CD14-positive monocyte (primary cell): Measurements from ENCODE around the gene SLC12A7. TPM values are rescaled to one million over a fixed set of nuclear protein-coding genes. Genes with fewer than 3 reads are reported as not detected.

Source experiments
- DNase-seq, 3 donors: peaks; one replicate each; pipeline ENCODE4 v3.0.0-alpha.2; 2011 to 2022
- H2AFZ ChIP-seq: 2 replicates; pipeline ENCODE4 v1.6.0; 2012; ENCODE audit warnings: mild to moderate bottlenecking, low read depth, low read length, inconsistent platforms; ENCODE audit not compliant: insufficient read depth, poor library complexity, severe bottlenecking
- H3K27ac ChIP-seq, 2 donors: 1 replicate in 1 of 2; 2 replicates in 1 of 2; pipeline ENCODE4 v1.5.1; 2012 to 2013; ENCODE audit warnings: low read length in 2 of 2, control low read depth in 1 of 2, inconsistent platforms in 1 of 2, low read depth in 1 of 2, mild to moderate bottlenecking in 1 of 2
- H3K27me3 ChIP-seq, 2 donors: one replicate each; pipeline versions ENCODE4 v1.6.0 to v1.6.1; 2011 to 2013; ENCODE audit warnings: low read length in 2 of 2; ENCODE audit not compliant: control insufficient read depth in 2 of 2, insufficient read depth in 2 of 2
- H3K36me3 ChIP-seq, 2 donors: replicated peaks in 1 of 2; 1 replicate in 1 of 2; 2 replicates in 1 of 2; pipeline versions ENCODE4 v1.5.1 to v1.6.1; 2012 to 2013; ENCODE audit warnings: low read length in 2 of 2, control low read depth in 1 of 2, inconsistent platforms in 1 of 2, mild to moderate bottlenecking in 1 of 2; ENCODE audit not compliant: insufficient read depth in 2 of 2, control insufficient read depth in 1 of 2
- H3K4me1 ChIP-seq, 2 donors: 1 replicate in 1 of 2; 2 replicates in 1 of 2; pipeline versions ENCODE4 v1.5.1 to v1.6.1; 2012 to 2013; ENCODE audit warnings: low read length in 2 of 2, control low read depth in 1 of 2, inconsistent platforms in 1 of 2, mild to moderate bottlenecking in 1 of 2, moderate library complexity in 1 of 2; ENCODE audit not compliant: insufficient read depth in 2 of 2, control insufficient read depth in 1 of 2
- H3K4me2 ChIP-seq: replicated peaks from 2 replicates; pipeline ENCODE3; 2012; ENCODE audit warnings: low read length, moderate library complexity, mild to moderate bottlenecking; ENCODE audit not compliant: poor library complexity, severe bottlenecking; ENCODE audit errors: extremely low read depth
- H3K4me3 ChIP-seq, 3 experiments: fragments of 200-600 bp in 1 of 3; sonication (generic) in 1 of 3; replicated peaks in 1 of 3; 1 replicate in 2 of 3; 2 replicates in 1 of 3; pipeline ENCODE4 v1.5.1; 2011 to 2013; ENCODE audit warnings: low read length in 3 of 3, mild to moderate bottlenecking in 3 of 3, control low read depth in 2 of 3, low read depth in 2 of 3, inconsistent platforms in 1 of 3, moderate library complexity in 1 of 3
- H3K79me2 ChIP-seq: 2 replicates; pipeline ENCODE4 v1.6.0; 2012; ENCODE audit warnings: mild to moderate bottlenecking, control low read depth, inconsistent platforms, low read length, moderate library complexity; ENCODE audit not compliant: insufficient read depth
- H3K9ac ChIP-seq: 2 replicates; pipeline ENCODE4 v1.6.0; 2017; ENCODE audit warnings: low read length, mild to moderate bottlenecking; ENCODE audit not compliant: insufficient read depth, poor library complexity, severe bottlenecking
- H3K9me3 ChIP-seq, 2 donors: replicated peaks in 1 of 2; 1 replicate in 1 of 2; 2 replicates in 1 of 2; pipeline versions ENCODE4 v1.5.1 to v1.6.1; 2012 to 2013; ENCODE audit warnings: low read length in 2 of 2, control low read depth in 1 of 2; ENCODE audit not compliant: control insufficient read depth in 1 of 2, insufficient read depth in 1 of 2
- H4K20me1 ChIP-seq: 2 replicates; pipeline ENCODE4 v1.6.0; 2012; ENCODE audit warnings: mild to moderate bottlenecking, low read length, control low read depth, moderate library complexity; ENCODE audit not compliant: insufficient read depth
- H3K27ac Mint-ChIP-seq, 7 donors: one replicate each; pipeline ENCODE4 v1.8.0; 2020; ENCODE audit warnings: mild to moderate bottlenecking in 7 of 7, mixed read lengths in 7 of 7, moderate library complexity in 6 of 7, inconsistent platforms in 2 of 7
- H3K27me3 Mint-ChIP-seq, 3 donors: one replicate each; pipeline ENCODE4 v1.8.0; 2021 to 2022; ENCODE audit warnings: low read depth in 3 of 3, mild to moderate bottlenecking in 3 of 3, mixed read lengths in 3 of 3, moderate library complexity in 3 of 3, inconsistent platforms in 1 of 3
- H3K36me3 Mint-ChIP-seq, 2 donors: one replicate each; pipeline ENCODE4 v1.8.0; 2020; ENCODE audit warnings: mixed read lengths in 2 of 2, inconsistent platforms in 1 of 2, mild to moderate bottlenecking in 1 of 2
- H3K4me1 Mint-ChIP-seq: one replicate; pipeline ENCODE4 v1.8.0; 2020; ENCODE audit warnings: mild to moderate bottlenecking, mixed read lengths
- H3K4me3 Mint-ChIP-seq, 2 donors: one replicate each; pipeline ENCODE4 v1.8.0; 2020; ENCODE audit warnings: mild to moderate bottlenecking in 2 of 2, mixed read lengths in 2 of 2, moderate library complexity in 1 of 2
- H3K9me3 Mint-ChIP-seq, 7 donors: one replicate each; pipeline ENCODE4 v1.8.0; 2020 to 2022; ENCODE audit warnings: mixed read lengths in 7 of 7, mild to moderate bottlenecking in 6 of 7, moderate library complexity in 6 of 7, inconsistent platforms in 2 of 7
- CTCF ChIP-seq: fragments of 200-600 bp; IDR thresholded peaks from one replicate; pipeline ENCODE4 v1.8.0; 2022; ENCODE audit warnings: antibody characterized with exemption, mild to moderate bottlenecking
- WGBS: methylation state at CpG from one replicate; pipeline ENCODE4 v1.1.5; 2013; ENCODE audit warnings: missing lambda C conversion rate; ENCODE audit not compliant: insufficient coverage; 5-methylcytosine and 5-hydroxymethylcytosine counted together
- intact Hi-C, 2 donors: fragments of 100-400 bp; cut with micrococcal nuclease; formaldehyde crosslinking; loops; one replicate each; pipeline versions ENCODE4 v1.15.0 to v1.15.1; 2023
- polyA plus RNA-seq, 3 donors: library from polyadenylated mRNA; depleted of rRNA in 1 of 3; unstranded in 2 of 3; stranded (reverse) in 1 of 3; fragments of 300-500 nt in 2 of 3; fragments of >200 nt in 1 of 3; fragmentation: Illumina TruSeq in 2 of 3; gene quantifications; 1 replicate in 2 of 3; 2 replicates in 1 of 3; pipeline ENCODE4 v1.2.3, GENCODE V29; 2012 to 2021

The SLC12A7 gene
- polyA plus RNA-seq, 3 donors, result 8.2 to 31.2 (median 12.5) TPM

DNA sequence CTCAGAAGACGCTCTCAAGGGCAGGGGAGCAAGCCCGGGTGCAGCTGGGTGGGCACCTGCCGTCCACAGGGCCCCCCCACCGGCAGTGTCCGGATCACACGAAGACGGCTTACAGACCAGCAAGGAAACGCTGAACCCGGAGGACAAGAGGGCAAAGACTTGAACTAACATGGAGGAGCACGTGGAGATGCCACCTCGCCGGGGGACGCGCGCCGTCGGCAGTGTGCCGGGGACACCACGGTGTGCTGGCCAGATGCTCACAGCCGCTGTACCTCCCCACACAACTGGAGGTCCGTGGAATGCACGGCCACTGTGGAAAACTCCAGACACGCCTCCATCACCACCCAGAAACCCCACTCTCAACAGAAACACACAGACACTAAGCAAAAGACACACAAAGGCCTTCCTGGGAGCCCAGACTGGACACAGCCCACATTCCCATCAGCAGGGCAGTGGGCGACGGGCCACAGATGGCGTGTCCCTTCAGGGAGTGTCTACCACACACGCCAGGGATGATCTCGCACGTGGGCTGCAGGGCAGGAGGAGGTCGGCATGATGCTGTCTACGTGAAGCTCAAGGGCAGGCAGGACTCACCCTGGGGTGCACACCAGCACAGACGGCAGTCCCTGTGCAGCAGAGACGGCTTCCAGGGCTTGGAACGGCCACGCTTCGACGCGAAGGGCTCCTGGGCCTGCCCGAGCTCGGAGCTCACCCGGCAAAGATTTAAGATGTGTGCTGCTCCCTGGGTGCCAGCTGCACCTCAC, 8.6 kb upstream of the SLC12A7 start:
- Histone ChIP-seq H3K9me3 (no peaks in the 10 kb centered on the region), H3K27me3 (no peaks in the 10 kb centered on the region), H3K4me3 (no peak overlapping the region), H3K4me1 (no peaks in the 10 kb centered on the region), H2AFZ (no peak overlapping the region), H3K36me3 (no peaks in the 10 kb centered on the region), H3K9ac (no peak overlapping the region), H3K27ac (no peak overlapping the region), H3K79me2 (no peaks in the 10 kb centered on the region), H3K4me2 (no peak overlapping the region), H4K20me1 (no peaks in the 10 kb centered on the region)
- intact Hi-C loops, result no loop called here
- peaks cover 4% of the 10 kb centered on the region for H3K4me1 Mint-ChIP-seq
- DNase-seq, result no peak
- peaks cover 2 to 15% (median 3%) of the 10 kb centered on the region in 3 donors for H3K27me3 Mint-ChIP-seq
- H3K36me3 Mint-ChIP-seq, result no peaks in the 10 kb centered on the region
- no peak overlapping the region for H3K27ac Mint-ChIP-seq
- peak overlapping the region in 1 of 2 donors; percentile 59 for H3K4me3 Mint-ChIP-seq
- 96% methylated on average over 40 of the region's 41 CpGs for WGBS
- TF ChIP-seq CTCF, result no peak
- peaks cover 0 to 3% (median 0%) of the 10 kb centered on the region in 7 donors for H3K9me3 Mint-ChIP-seq

DNA sequence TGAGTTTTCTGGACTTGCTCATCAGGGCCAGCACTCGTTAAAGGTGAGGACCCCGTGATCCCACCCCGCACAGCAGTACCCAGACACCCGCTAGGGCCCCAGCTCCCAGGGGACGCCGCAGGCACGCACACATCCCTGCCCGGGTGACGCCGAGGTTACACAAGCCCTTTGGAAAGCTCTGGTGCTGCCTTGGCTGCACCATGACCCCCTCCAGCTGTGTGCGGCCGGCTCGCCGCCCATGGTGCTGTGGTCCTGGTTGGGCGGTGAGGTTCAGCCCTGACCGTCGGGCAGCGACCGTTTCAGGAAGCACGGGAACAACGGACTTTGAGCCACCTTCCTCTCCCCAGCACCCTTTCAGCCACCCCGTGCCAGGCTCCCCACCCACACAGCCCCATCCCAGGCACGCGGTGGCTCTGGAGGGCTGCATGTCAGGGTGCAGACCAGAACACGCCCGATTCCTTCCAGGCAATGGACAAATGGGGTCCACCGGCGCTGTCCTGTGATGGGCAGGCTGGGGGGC, 7.5 kb upstream of the SLC12A7 start:
- no peak for DNase-seq
- H3K4me3 Mint-ChIP-seq, result no peak overlapping the region
- peaks cover 0 to 2% (median 0%) of the 10 kb centered on the region in 7 donors for H3K9me3 Mint-ChIP-seq
- Histone ChIP-seq H3K36me3 (no peaks in the 10 kb centered on the region), H4K20me1 (no peaks in the 10 kb centered on the region), H3K4me3 (no peak overlapping the region), H3K9ac (no peak overlapping the region), H3K79me2 (no peaks in the 10 kb centered on the region), H3K27ac (no peak overlapping the region), H3K4me1 (no peaks in the 10 kb centered on the region), H3K27me3 (peaks cover 0 to under 1% of the 10 kb centered on the region in 2 donors), H2AFZ (no peak overlapping the region), H3K4me2 (no peak overlapping the region), H3K9me3 (no peaks in the 10 kb centered on the region)
- no peak overlapping the region for H3K27ac Mint-ChIP-seq
- intact Hi-C loops, result no loop called here
- TF ChIP-seq CTCF, result no peak
- H3K4me1 Mint-ChIP-seq, result peaks cover 4% of the 10 kb centered on the region
- whole genome bisulfite sequencing, result 91% methylated on average over 27 of the region's 28 CpGs
- H3K36me3 Mint-ChIP-seq, result no peaks in the 10 kb centered on the region
- peaks cover 2 to 16% (median 3%) of the 10 kb centered on the region in 3 donors for H3K27me3 Mint-ChIP-seq
